ENCODE data around the gene NFYC. TPM values are rescaled to one million over a fixed set of nuclear protein-coding genes. Genes with fewer than 3 reads are reported as not detected.

Gene NFYC
- total RNA-seq, 1 experiment from 2014 or later, result 83.0 TPM

GRCh38 chr1:40793617-40794016 lies 102.1 kb downstream of the NFYC start:
- Histone ChIP-seq H3K9me3 (ENCODE audit: low read depth, low read length, poor library complexity, severe bottlenecking) (no peaks in the 10 kb centered on the region), H3K4me3 (ENCODE audit: low read depth, low read length, poor library complexity, severe bottlenecking) (no peak overlapping the region), H3K27me3 (replicated peaks; ENCODE audit: insufficient read depth, low read depth, low read length, poor library complexity) (no peaks in the 10 kb centered on the region), H3K27ac (ENCODE audit: low read depth, low read length, poor library complexity, severe bottlenecking) (no peak overlapping the region), H3K4me1 (ENCODE audit: insufficient read depth, low read length, poor library complexity, severe bottlenecking) (no peaks in the 10 kb centered on the region), H3K36me3 (ENCODE audit: insufficient read depth, low read length, poor library complexity, severe bottlenecking) (no peaks in the 10 kb centered on the region)
- POLR2A ChIA-PET (ENCODE audit: low non-redundant PET), result no interaction called here
- no peak for DNase-seq (ENCODE audit: low spot score)
- intact Hi-C loops (cut with micrococcal nuclease; ENCODE audit: unreplicated experiment), result no loop called here
- no TSS peak for BruUV-seq (replicated peaks)
- TF ChIP-seq CTCF (conservative IDR thresholded peaks at IDR 0.05; ENCODE audit: low read depth, low read length) (no peak), EZH2 (IDR thresholded peaks at IDR 0.05; ENCODE audit: borderline replicate concordance, low read depth, low read length, poor library complexity, severe bottlenecking) (no peak)
- CTCF ChIA-PET, result no interaction called here

- no peaks in the 10 kb centered on the region for H3K4me1 ChIP-seq (ENCODE audit: insufficient read depth, low read length, poor library complexity, severe bottlenecking)
- POLR2A ChIA-PET (ENCODE audit: low non-redundant PET), result no interaction called here
- H3K36me3 ChIP-seq (ENCODE audit: insufficient read depth, low read length, poor library complexity, severe bottlenecking), result no peaks in the 10 kb centered on the region
- H3K27me3 ChIP-seq (replicated peaks; ENCODE audit: insufficient read depth, low read depth, low read length, poor library complexity), result no peaks in the 10 kb centered on the region
- no peak for TF ChIP-seq EZH2 (IDR thresholded peaks at IDR 0.05; ENCODE audit: borderline replicate concordance, low read depth, low read length, poor library complexity, severe bottlenecking)
- no peak for TF ChIP-seq CTCF (conservative IDR thresholded peaks at IDR 0.05; ENCODE audit: low read depth, low read length)
- CTCF ChIA-PET, result no interaction called here
- no peak overlapping the region for H3K4me3 ChIP-seq (ENCODE audit: low read depth, low read length, poor library complexity, severe bottlenecking)
- intact Hi-C loops (cut with micrococcal nuclease; ENCODE audit: unreplicated experiment), result no loop called here
- BruUV-seq (replicated peaks), result no TSS peak
- H3K27ac ChIP-seq (ENCODE audit: low read depth, low read length, poor library complexity, severe bottlenecking), result no peak overlapping the region
- H3K9me3 ChIP-seq (ENCODE audit: low read depth, low read length, poor library complexity, severe bottlenecking), result no peaks in the 10 kb centered on the region
- DNase-seq (ENCODE audit: low spot score), result no peak
These were observed 102.5 kb downstream of the NFYC start for GRCh38 chr1:40794048-40794447.

- Histone ChIP-seq H3K27me3 (replicated peaks; ENCODE audit: insufficient read depth, low read depth, low read length, poor library complexity) (no peaks in the 10 kb centered on the region), H3K4me1 (ENCODE audit: insufficient read depth, low read length, poor library complexity, severe bottlenecking) (no peaks in the 10 kb centered on the region), H3K27ac (ENCODE audit: low read depth, low read length, poor library complexity, severe bottlenecking) (no peak overlapping the region), H3K9me3 (ENCODE audit: low read depth, low read length, poor library complexity, severe bottlenecking) (no peaks in the 10 kb centered on the region), H3K4me3 (ENCODE audit: low read depth, low read length, poor library complexity, severe bottlenecking) (no peak overlapping the region), H3K36me3 (ENCODE audit: insufficient read depth, low read length, poor library complexity, severe bottlenecking) (no peaks in the 10 kb centered on the region)
- intact Hi-C loops (cut with micrococcal nuclease; ENCODE audit: unreplicated experiment), result no loop called here
- DNase-seq (ENCODE audit: low spot score), result no peak
- BruUV-seq (replicated peaks), result no TSS peak
- CTCF ChIA-PET, result no interaction called here
- POLR2A ChIA-PET (ENCODE audit: low non-redundant PET), result no interaction called here
- TF ChIP-seq EZH2 (IDR thresholded peaks at IDR 0.05; ENCODE audit: borderline replicate concordance, low read depth, low read length, poor library complexity, severe bottlenecking) (no peak), CTCF (conservative IDR thresholded peaks at IDR 0.05; ENCODE audit: low read depth, low read length) (no peak)
These were observed 103.6 kb downstream of the NFYC start for GRCh38 chr1:40794974-40795715.
